ENCODE results near the gene FXYD4.

- no peak for TF ChIP-seq TAF1 (IDR thresholded peaks at IDR 0.05; ENCODE audit: low read depth)
- no peak for TF ChIP-seq EP300 (IDR thresholded peaks at IDR 0.05; ENCODE audit: borderline replicate concordance)
- no peak for TF ChIP-seq TEAD4 (IDR thresholded peaks at IDR 0.05)
- no peak for TF ChIP-seq YY1 (IDR thresholded peaks at IDR 0.05; ENCODE audit: low read depth)
Measured at GRCh38 chr10:43351301-43351700, 20.1 kb upstream of the FXYD4 start.

Data from Ishikawa (cell line).